Mesodermal cell (in vitro differentiated cells): ENCODE results near the gene FGF1.

Experiments
- H3K27ac ChIP-seq: 2 replicates; pipeline ENCODE4 v1.7.0; 2013; ENCODE audit warnings: mild to moderate bottlenecking, low read depth, low read length, moderate library complexity; ENCODE audit not compliant: severe bottlenecking
- H3K36me3 ChIP-seq: 2 replicates; pipeline ENCODE4 v1.7.1; 2013; ENCODE audit warnings: mild to moderate bottlenecking, low read length, moderate library complexity; ENCODE audit not compliant: control insufficient read depth, insufficient read depth
- H3K4me1 ChIP-seq: one replicate; pipeline ENCODE4 v1.7.1; 2013; ENCODE audit warnings: mild to moderate bottlenecking, low read length; ENCODE audit not compliant: insufficient read depth, control insufficient read depth, poor library complexity, severe bottlenecking
- H3K4me3 ChIP-seq: 2 replicates; pipeline ENCODE4 v1.7.0; 2013; ENCODE audit warnings: low read length, control low read depth, mild to moderate bottlenecking; ENCODE audit not compliant: insufficient read depth, poor library complexity, severe bottlenecking; ENCODE audit errors: extremely low read depth
- H3K9me3 ChIP-seq: 2 replicates; pipeline ENCODE4 v1.7.1; 2013; ENCODE audit warnings: mild to moderate bottlenecking, low read length, moderate library complexity; ENCODE audit not compliant: control insufficient read depth
- WGBS, 2 experiments: methylation state at CpG; one replicate each; pipeline ENCODE4 v1.1.5; 2013; ENCODE audit warnings: missing lambda C conversion rate in 2 of 2; ENCODE audit not compliant: insufficient coverage in 2 of 2; 5-methylcytosine and 5-hydroxymethylcytosine counted together

FGF1 gene

GRCh38 chr5:142598338-142598700, 87.6 kb downstream of the FGF1 start:
- Histone ChIP-seq H3K4me3 (no peak overlapping the region), H3K4me1 (peaks cover 26% of the 10 kb centered on the region), H3K36me3 (peaks cover 4% of the 10 kb centered on the region), H3K27ac (no peak overlapping the region), H3K9me3 (no peaks in the 10 kb centered on the region)

- Histone ChIP-seq H3K4me1 (peaks cover 21% of the 10 kb centered on the region), H3K36me3 (peaks cover 4% of the 10 kb centered on the region), H3K9me3 (no peaks in the 10 kb centered on the region), H3K27ac (no peak overlapping the region), H3K4me3 (no peak overlapping the region)
- WGBS, 2 experiments, result 81 to 83% methylated on average over 2 to 5 of the region's 6 CpGs
Measured at GRCh38 chr5:142597546-142598337, 88.1 kb downstream of the FGF1 start.

- 86 to 100% methylated on average over 1 to 2 of the region's 3 CpGs for WGBS, 2 experiments
- H3K9me3 ChIP-seq, result no peaks in the 10 kb centered on the region
Measured at GRCh38 chr5:142597025-142597424, 88.9 kb downstream of the FGF1 start.

GRCh38 chr5:142592365-142592764, 93.5 kb downstream of the FGF1 start:
- no peaks in the 10 kb centered on the region for H3K9me3 ChIP-seq
- H3K36me3 ChIP-seq, result peaks cover 4% of the 10 kb centered on the region
- 87 to 100% methylated on average over 2 to 3 of the region's 4 CpGs for WGBS, 2 experiments
- H3K4me1 ChIP-seq, result peaks cover 22% of the 10 kb centered on the region
- H3K4me3 ChIP-seq, result no peak overlapping the region
- no peak overlapping the region for H3K27ac ChIP-seq

More at GRCh38 chr5:142597025-142597424, 88.9 kb downstream of the FGF1 start:
- H3K36me3 ChIP-seq, result peaks cover 4% of the 10 kb centered on the region
- H3K4me3 ChIP-seq, result no peak overlapping the region
- H3K4me1 ChIP-seq, result peaks cover 21% of the 10 kb centered on the region
- no peak overlapping the region for H3K27ac ChIP-seq

- H3K27ac ChIP-seq, result peak overlapping the region; percentile 48
- 68 to 73% methylated on average over 4 of the region's 4 CpGs for WGBS, 2 experiments
Measured at GRCh38 chr5:142590451-142591231, 95.2 kb downstream of the FGF1 start.

GRCh38 chr5:142589720-142590119, 96.2 kb downstream of the FGF1 start:
- Histone ChIP-seq H3K4me1 (peaks cover 22% of the 10 kb centered on the region), H3K4me3 (no peak overlapping the region), H3K27ac (no peak overlapping the region), H3K9me3 (no peaks in the 10 kb centered on the region), H3K36me3 (peaks cover 3% of the 10 kb centered on the region)
- 100% methylated on average over 1 of the region's 1 CpG; no CpG with 5 or more reads in 1 of the 2 experiments for WGBS, 2 experiments

More at GRCh38 chr5:142590451-142591231, 95.2 kb downstream of the FGF1 start:
- H3K4me1 ChIP-seq, result peaks cover 22% of the 10 kb centered on the region
- no peaks in the 10 kb centered on the region for H3K9me3 ChIP-seq
- peaks cover 4% of the 10 kb centered on the region for H3K36me3 ChIP-seq
- H3K4me3 ChIP-seq, result no peak overlapping the region

GRCh38 chr5:142587354-142587965, 98.4 kb downstream of the FGF1 start:
- WGBS, 2 experiments, result 76 to 92% methylated on average over 2 to 6 of the region's 6 CpGs
- no peaks in the 10 kb centered on the region for H3K9me3 ChIP-seq
- no peaks in the 10 kb centered on the region for H3K36me3 ChIP-seq
- no peak overlapping the region for H3K27ac ChIP-seq
- no peak overlapping the region for H3K4me3 ChIP-seq
- H3K4me1 ChIP-seq, result peaks cover 22% of the 10 kb centered on the region

- Histone ChIP-seq H3K4me1 (peaks cover 22% of the 10 kb centered on the region), H3K36me3 (no peaks in the 10 kb centered on the region), H3K4me3 (no peak overlapping the region), H3K27ac (no peak overlapping the region), H3K9me3 (no peaks in the 10 kb centered on the region)
- no CpG with 5 or more reads among the region's 4 CpGs for WGBS, 2 experiments
Measured at GRCh38 chr5:142586552-142586951, 99.3 kb downstream of the FGF1 start.

- no peak overlapping the region for H3K4me3 ChIP-seq
- H3K27ac ChIP-seq, result no peak overlapping the region
- WGBS, 2 experiments, result 92 to 100% methylated on average over 1 to 2 of the region's 4 CpGs
- H3K9me3 ChIP-seq, result no peaks in the 10 kb centered on the region
- no peaks in the 10 kb centered on the region for H3K36me3 ChIP-seq
- peaks cover 12% of the 10 kb centered on the region for H3K4me1 ChIP-seq
Measured at GRCh38 chr5:142585451-142585850, 100.4 kb downstream of the FGF1 start.

GRCh38 chr5:142584891-142585290, 101.0 kb downstream of the FGF1 start:
- H3K4me1 ChIP-seq, result peaks cover 7% of the 10 kb centered on the region
- no peaks in the 10 kb centered on the region for H3K9me3 ChIP-seq
- no peak overlapping the region for H3K4me3 ChIP-seq
- no peaks in the 10 kb centered on the region for H3K36me3 ChIP-seq
- 83% methylated on average over 1 of the region's 1 CpG; no CpG with 5 or more reads in 1 of the 2 experiments for WGBS, 2 experiments
- H3K27ac ChIP-seq, result no peak overlapping the region
